Tibial artery (tissue), 4 donors: ENCODE measurements around the gene LCOR.
"Not testable (repeated sequence)": the region's sequence is repeated elsewhere in the genome, so short reads cannot be mapped to it uniquely, and the experiment has no call there.

Experiments
- DNase-seq, 2 donors: peaks; one replicate each; pipeline ENCODE4 v3.0.0-alpha.2; 2019
- H3K27ac ChIP-seq, 2 donors: fragments of 200-600 bp; sonication (generic) in 1 of 2; 1 replicate in 1 of 2; 2 replicates in 1 of 2; pipeline ENCODE4 v1.5.1; 2018 to 2019; ENCODE audit warnings: mild to moderate bottlenecking in 1 of 2
- H3K27me3 ChIP-seq, 2 donors: fragments of 200-600 bp; sonication (generic) in 1 of 2; one replicate each; pipeline versions ENCODE4 v1.5.1 to v1.6.0; 2016 to 2019
- H3K36me3 ChIP-seq, 3 donors: fragments of 200-600 bp; sonication (generic) in 2 of 3; one replicate each; pipeline ENCODE4 v1.5.1; 2016 to 2019; ENCODE audit warnings: mild to moderate bottlenecking in 2 of 3
- H3K4me1 ChIP-seq, 4 donors: fragments of 200-600 bp; sonication (generic) in 2 of 4; 1 replicate in 3 of 4; 2 replicates in 1 of 4; pipeline ENCODE4 v1.5.1; 2016 to 2019
- H3K4me3 ChIP-seq, 2 donors: fragments of 200-600 bp; sonication (generic) in 1 of 2; 1 replicate in 1 of 2; 2 replicates in 1 of 2; pipeline ENCODE4 v1.5.1; 2018 to 2019; ENCODE audit warnings: mild to moderate bottlenecking in 2 of 2
- H3K9me3 ChIP-seq, 3 donors: fragments of 200-600 bp; sonication (generic) in 1 of 3; one replicate each; pipeline ENCODE4 v1.5.1; 2016 to 2019
- intact Hi-C: fragments of 100-400 bp; cut with DNase I; formaldehyde crosslinking; loops from one replicate; pipeline ENCODE4 v1.15.0; 2023; ENCODE audit warnings: low total_unique reads
- TF ChIP-seq, protein P1 (sequence below), 2 experiments: fragments of 200-600 bp in 1 of 2; fragments of 450-650 bp in 1 of 2; IDR thresholded peaks; one replicate each; pipeline ENCODE4 v1.5.1; 2017 to 2019; ENCODE audit warnings: antibody characterized with exemption in 2 of 2, mild to moderate bottlenecking in 1 of 2, moderate library complexity in 1 of 2

LCOR gene

DNA sequence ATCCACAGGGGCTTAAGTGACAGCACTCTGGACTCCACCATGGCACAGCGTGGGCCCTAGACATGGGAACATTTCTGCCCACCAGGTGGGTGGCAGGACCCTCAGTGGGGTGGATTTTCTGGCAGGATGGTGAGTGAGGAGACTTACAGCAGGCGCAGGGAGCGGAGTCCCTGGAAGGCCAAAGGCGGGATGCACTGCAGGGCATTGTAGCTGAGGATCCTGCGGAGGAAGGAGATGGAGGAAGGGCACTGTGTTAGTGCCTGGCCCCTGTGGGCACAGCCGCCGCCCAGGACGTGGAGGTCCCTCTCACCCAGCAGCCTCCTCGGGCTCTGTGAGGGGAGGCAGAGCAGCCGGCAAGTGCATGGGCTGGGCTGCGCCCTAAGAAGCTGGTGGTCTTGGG, 199.4 kb downstream of the LCOR start:
- H3K4me1 ChIP-seq = no peaks in the 10 kb centered on the region
- H3K4me3 ChIP-seq = no peak overlapping the region
- intact Hi-C loops = loop anchor here (10.0 kb wide), 1 partner anchor 647 kb away; no protein-coding TSS in a partner anchor
- no peak overlapping the region for H3K27ac ChIP-seq
- no peaks in the 10 kb centered on the region for H3K36me3 ChIP-seq
- TF ChIP-seq, protein P1, sequence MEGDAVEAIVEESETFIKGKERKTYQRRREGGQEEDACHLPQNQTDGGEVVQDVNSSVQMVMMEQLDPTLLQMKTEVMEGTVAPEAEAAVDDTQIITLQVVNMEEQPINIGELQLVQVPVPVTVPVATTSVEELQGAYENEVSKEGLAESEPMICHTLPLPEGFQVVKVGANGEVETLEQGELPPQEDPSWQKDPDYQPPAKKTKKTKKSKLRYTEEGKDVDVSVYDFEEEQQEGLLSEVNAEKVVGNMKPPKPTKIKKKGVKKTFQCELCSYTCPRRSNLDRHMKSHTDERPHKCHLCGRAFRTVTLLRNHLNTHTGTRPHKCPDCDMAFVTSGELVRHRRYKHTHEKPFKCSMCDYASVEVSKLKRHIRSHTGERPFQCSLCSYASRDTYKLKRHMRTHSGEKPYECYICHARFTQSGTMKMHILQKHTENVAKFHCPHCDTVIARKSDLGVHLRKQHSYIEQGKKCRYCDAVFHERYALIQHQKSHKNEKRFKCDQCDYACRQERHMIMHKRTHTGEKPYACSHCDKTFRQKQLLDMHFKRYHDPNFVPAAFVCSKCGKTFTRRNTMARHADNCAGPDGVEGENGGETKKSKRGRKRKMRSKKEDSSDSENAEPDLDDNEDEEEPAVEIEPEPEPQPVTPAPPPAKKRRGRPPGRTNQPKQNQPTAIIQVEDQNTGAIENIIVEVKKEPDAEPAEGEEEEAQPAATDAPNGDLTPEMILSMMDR (IDR thresholded peaks at IDR 0.05) = no peak
- peaks cover 0 to 18% of the 10 kb centered on the region in 2 donors for H3K27me3 ChIP-seq
- no peak for DNase-seq
- no peaks in the 10 kb centered on the region for H3K9me3 ChIP-seq

DNA sequence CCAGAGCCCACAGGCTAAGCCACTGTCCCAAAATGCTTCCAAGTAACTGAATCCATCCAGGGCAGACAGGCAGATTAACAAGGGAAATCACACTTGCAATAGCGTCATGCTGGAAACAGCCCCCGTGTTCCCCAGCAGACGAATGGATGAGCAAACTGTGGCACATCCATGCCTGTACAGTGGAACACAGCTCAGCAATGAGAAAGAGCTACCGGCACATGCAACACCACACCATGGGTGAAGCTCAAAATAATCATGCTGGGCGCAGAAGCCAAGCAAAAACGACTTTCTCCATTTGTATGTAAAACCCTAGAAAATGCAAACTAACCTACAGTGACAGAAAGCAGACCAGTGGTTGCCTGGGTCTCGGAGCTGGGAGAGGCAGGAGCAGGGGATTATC, 200.5 kb downstream of the LCOR start:
- TF ChIP-seq, protein P1 (IDR thresholded peaks at IDR 0.05) = no peak
- peaks cover 0 to 18% of the 10 kb centered on the region in 2 donors for H3K27me3 ChIP-seq

DNA sequence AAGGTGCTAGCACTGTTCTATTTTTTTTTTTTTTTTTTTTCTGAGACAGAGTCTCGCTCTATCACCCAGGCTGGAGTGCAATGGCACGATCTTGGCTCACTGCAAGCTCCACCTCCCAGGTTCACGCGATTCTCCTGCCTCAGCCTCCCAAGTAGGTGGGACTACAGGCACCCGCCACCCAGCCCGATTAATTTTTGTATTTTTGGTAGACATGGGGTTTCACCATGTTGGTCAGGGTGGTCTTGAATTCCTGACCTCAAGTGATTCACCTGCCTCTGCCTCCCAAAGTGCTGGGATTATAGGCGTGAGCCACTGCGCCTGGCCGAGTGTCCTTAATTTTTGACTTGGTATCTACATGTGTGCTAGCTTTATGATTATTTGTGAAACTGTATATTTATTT, 201.7 kb downstream of the LCOR start:
- intact Hi-C loops = loop anchor here (10.0 kb wide), 1 partner anchor 649 kb away; no protein-coding TSS in a partner anchor
- Histone ChIP-seq H3K27me3 (peaks cover 0 to 18% of the 10 kb centered on the region in 2 donors), H3K4me1 (peaks cover 0 to 11% (median 3%) of the 10 kb centered on the region in 4 donors)
- H3K9me3 ChIP-seq, H3K4me3 ChIP-seq, H3K36me3 ChIP-seq, DNase-seq, H3K27ac ChIP-seq: not testable (repeated sequence)

More for the DNA sequence above, 200.5 kb downstream of the LCOR start:
- no peak for DNase-seq
- intact Hi-C loops = loop anchor here (10.0 kb wide), 1 partner anchor 648 kb away; no protein-coding TSS in a partner anchor
- no peaks in the 10 kb centered on the region for H3K36me3 ChIP-seq
- no peaks in the 10 kb centered on the region for H3K9me3 ChIP-seq
- H3K4me1 ChIP-seq = peaks cover 0 to 5% (median under 1%) of the 10 kb centered on the region in 4 donors
- H3K4me3 ChIP-seq = no peak overlapping the region
- H3K27ac ChIP-seq = no peak overlapping the region

DNA sequence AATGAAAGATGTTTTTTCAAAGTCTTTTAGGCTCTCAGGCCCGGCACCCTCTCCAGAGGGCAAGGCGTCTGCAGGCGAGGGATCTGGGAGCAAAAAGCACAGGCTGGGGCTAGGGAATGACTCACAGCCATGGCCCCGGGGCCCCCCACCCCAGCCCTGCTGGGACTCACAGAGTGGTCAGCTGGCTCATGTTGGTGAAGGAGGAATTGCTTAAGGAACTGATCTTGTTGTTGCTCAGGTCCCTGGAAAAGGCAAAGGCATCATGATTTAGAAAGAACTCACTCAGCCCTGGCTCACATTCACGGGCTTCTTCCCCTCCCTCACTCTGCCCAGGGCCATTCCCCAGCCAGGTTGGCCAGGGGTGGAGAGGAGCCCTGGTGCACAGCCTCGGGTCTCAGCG, 202.2 kb downstream of the LCOR start:
- Histone ChIP-seq H3K36me3 (no peaks in the 10 kb centered on the region), H3K27me3 (peaks cover 0 to 17% of the 10 kb centered on the region in 2 donors), H3K4me1 (peaks cover 0 to 11% (median 3%) of the 10 kb centered on the region in 4 donors), H3K9me3 (no peaks in the 10 kb centered on the region), H3K27ac (no peak overlapping the region), H3K4me3 (no peak overlapping the region)
- TF ChIP-seq, protein P1 (IDR thresholded peaks at IDR 0.05) = no peak
- no peak for DNase-seq
- intact Hi-C loops = loop anchor here (10.0 kb wide), 1 partner anchor 650 kb away; no protein-coding TSS in a partner anchor

DNA sequence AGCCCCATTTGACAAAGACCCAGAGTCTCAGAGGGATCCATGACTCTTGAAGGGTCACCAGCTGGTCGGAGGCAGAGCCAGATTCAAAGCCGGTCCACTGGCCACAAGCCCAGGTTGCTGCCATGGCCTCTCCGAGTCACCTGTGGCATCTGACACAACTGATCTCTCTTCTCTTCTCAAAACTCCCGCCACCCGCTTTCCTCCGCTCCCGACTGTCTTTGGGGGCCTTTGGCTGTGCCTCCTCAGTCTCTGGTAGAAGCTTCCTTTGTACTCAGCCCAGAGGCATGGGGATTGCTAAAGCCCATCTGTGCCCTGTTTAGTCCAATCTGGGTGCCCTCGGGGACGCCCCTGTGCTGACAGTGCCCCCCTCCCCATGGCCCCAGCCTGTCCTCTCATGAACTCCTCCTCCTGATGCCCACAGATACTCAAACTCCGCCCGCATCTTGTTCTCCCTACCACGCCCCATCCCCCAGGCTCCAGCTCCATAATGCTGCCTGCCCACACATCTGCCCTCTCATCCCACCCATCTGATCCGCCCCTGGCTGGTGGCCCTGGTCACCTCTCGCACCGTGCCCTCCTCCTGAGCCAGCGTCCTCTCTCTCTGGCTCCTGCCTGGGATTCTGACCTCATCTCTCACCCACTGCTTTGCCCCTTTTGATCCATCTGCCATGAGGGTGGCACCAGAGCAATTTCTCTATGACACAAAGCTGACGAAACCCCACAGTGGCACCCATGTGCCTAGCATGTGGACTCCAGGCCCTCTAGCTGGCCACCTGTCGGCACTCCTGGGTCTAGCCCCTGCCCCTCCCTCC, 203.1 kb downstream of the LCOR start:
- H3K27me3 ChIP-seq = peaks cover 0 to 16% of the 10 kb centered on the region in 2 donors
- intact Hi-C loops = loop anchor here (10.0 kb wide), 1 partner anchor 650 kb away; no protein-coding TSS in a partner anchor
- no peak overlapping the region for H3K4me3 ChIP-seq
- no peak overlapping the region for H3K27ac ChIP-seq
- no peaks in the 10 kb centered on the region for H3K36me3 ChIP-seq
- DNase-seq = no peak
- H3K4me1 ChIP-seq = peaks cover 0 to 11% (median 3%) of the 10 kb centered on the region in 4 donors
- TF ChIP-seq, protein P1 (IDR thresholded peaks at IDR 0.05) = no peak
- no peaks in the 10 kb centered on the region for H3K9me3 ChIP-seq
